Suprapubic skin (tissue), 4 donors: ENCODE data around the gene MYO7B.

Source experiments
- EP300 ChIP-seq: sonication (generic); formaldehyde crosslinking; IDR thresholded peaks from one replicate; pipeline ENCODE4 v1.6.1; 2017; ENCODE audit warnings: antibody characterized with exemption
- POLR2A ChIP-seq, 2 donors: fragments of 450-650 bp; IDR thresholded peaks; one replicate each; pipeline ENCODE4 v1.6.1; 2017; ENCODE audit warnings: antibody characterized with exemption in 2 of 2, mild to moderate bottlenecking in 2 of 2, moderate library complexity in 2 of 2
- POLR2AphosphoS5 ChIP-seq, 3 donors: sonication (generic); formaldehyde crosslinking; IDR thresholded peaks; one replicate each; pipeline ENCODE4 v1.6.1; 2017; ENCODE audit warnings: antibody characterized with exemption in 3 of 3
- TF ChIP-seq, protein P1 (sequence below), 2 donors: fragments of 200-600 bp in 1 of 2; fragments of 450-650 bp in 1 of 2; sonication (generic) in 1 of 2; IDR thresholded peaks; one replicate each; pipeline ENCODE4 v1.5.1; 2016 to 2019; ENCODE audit warnings: antibody characterized with exemption in 2 of 2, mild to moderate bottlenecking in 1 of 2, moderate library complexity in 1 of 2

DNA sequence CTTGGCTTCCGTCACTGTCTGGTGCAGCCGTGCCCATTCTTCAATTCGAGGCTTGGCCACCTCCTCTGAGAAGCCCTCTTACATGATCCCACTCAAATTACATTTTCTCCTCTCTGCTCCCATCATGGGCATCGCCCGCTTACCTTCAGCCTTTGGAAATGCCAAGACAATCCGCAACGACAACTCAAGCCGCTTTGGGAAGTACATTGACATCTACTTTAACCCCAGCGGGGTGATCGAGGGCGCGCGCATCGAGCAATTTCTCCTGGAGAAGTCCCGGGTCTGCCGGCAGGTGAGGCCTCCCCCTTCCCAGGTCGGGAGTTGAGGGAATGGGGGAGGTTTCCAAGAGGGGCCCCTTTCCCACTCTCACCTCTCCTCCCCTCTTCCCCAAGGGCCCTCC is 38.3 kb downstream of the MYO7B start:
- TF ChIP-seq, protein P1, sequence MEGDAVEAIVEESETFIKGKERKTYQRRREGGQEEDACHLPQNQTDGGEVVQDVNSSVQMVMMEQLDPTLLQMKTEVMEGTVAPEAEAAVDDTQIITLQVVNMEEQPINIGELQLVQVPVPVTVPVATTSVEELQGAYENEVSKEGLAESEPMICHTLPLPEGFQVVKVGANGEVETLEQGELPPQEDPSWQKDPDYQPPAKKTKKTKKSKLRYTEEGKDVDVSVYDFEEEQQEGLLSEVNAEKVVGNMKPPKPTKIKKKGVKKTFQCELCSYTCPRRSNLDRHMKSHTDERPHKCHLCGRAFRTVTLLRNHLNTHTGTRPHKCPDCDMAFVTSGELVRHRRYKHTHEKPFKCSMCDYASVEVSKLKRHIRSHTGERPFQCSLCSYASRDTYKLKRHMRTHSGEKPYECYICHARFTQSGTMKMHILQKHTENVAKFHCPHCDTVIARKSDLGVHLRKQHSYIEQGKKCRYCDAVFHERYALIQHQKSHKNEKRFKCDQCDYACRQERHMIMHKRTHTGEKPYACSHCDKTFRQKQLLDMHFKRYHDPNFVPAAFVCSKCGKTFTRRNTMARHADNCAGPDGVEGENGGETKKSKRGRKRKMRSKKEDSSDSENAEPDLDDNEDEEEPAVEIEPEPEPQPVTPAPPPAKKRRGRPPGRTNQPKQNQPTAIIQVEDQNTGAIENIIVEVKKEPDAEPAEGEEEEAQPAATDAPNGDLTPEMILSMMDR (IDR thresholded peaks at IDR 0.05): no peak
- TF ChIP-seq POLR2AphosphoS5 (IDR thresholded peaks at IDR 0.05) (no peak), EP300 (no peak), POLR2A (IDR thresholded peaks at IDR 0.05) (no peak)
